Psoas muscle (tissue), 8 donors: ENCODE measurements around the gene VSIG8. TPM values are rescaled to one million over a fixed set of nuclear protein-coding genes. Genes with fewer than 3 reads are reported as not detected.

ENCODE experiments used
- ATAC-seq, 4 donors: fragments of 200-7000 bp; cut with Tn5 transposase; one replicate each; pipeline ENCODE4 v1.9.1; 2020; ENCODE audit warnings: moderate library complexity in 3 of 4, mild to moderate bottlenecking in 2 of 4
- DNase-seq, 2 donors: peaks; one replicate each; pipeline ENCODE4 v3.0.0-alpha.2; 2020
- H3K27ac ChIP-seq: fragments of 200-600 bp; one replicate; pipeline ENCODE4 v1.8.0; 2022
- H3K27me3 ChIP-seq, 3 donors: fragments of 200-600 bp in 1 of 3; one replicate each; pipeline versions ENCODE4 v1.6.1 to v1.8.0; 2013 to 2022; ENCODE audit warnings: low read length in 2 of 3, mild to moderate bottlenecking in 2 of 3, moderate library complexity in 1 of 3; ENCODE audit not compliant: insufficient read depth in 3 of 3
- H3K36me3 ChIP-seq, 2 donors: fragments of 200-600 bp in 1 of 2; one replicate each; pipeline versions ENCODE4 v1.6.1 to v1.8.0; 2013 to 2022; ENCODE audit warnings: low read depth in 1 of 2, mild to moderate bottlenecking in 1 of 2, moderate library complexity in 1 of 2; ENCODE audit not compliant: insufficient read depth in 1 of 2
- H3K4me1 ChIP-seq: fragments of 200-600 bp; one replicate; pipeline ENCODE4 v1.8.0; 2022
- H3K4me3 ChIP-seq: fragments of 200-600 bp; one replicate; pipeline ENCODE4 v1.8.0; 2022; ENCODE audit warnings: mild to moderate bottlenecking
- H3K9me3 ChIP-seq: fragments of 200-600 bp; one replicate; pipeline ENCODE4 v1.8.0; 2022
- CTCF ChIP-seq: fragments of 200-600 bp; IDR thresholded peaks from one replicate; pipeline ENCODE4 v1.8.0; 2022; ENCODE audit warnings: antibody characterized with exemption
- WGBS, 3 donors: extraction: QIAGEN DNeasy Blood & Tissue Kit; methylation state at CpG; one replicate each; pipeline versions ENCODE4 v1.1.6 to v1.1.7; 2013; 5-methylcytosine and 5-hydroxymethylcytosine counted together
- intact Hi-C, 2 donors: fragments of 100-400 bp; cut with DNase I; formaldehyde crosslinking; loops; one replicate each; pipeline versions ENCODE4 v1.11.0 to v1.14.2; 2022
- polyA plus RNA-seq, 3 donors: library from polyadenylated mRNA; stranded (reverse); fragments of 200-250 nt; gene quantifications; one replicate each; pipeline ENCODE4 v1.2.3, GENCODE V29; 2013
- total RNA-seq, 4 donors: library from RNA; stranded (reverse); fragmentation: NEBNext Ultra II Directional in 2 of 4; extraction: Animal tissue kit (Norgen Biotek cat#: 25700) in 2 of 4; gene quantifications; one replicate each; pipeline versions ENCODE4 v1.2.1 to v1.2.4, GENCODE V29; 2021 to 2023
- donor health status: healthy with polysubstance abuse.
- donor health status: DM: no; HTN: no; CAD: no; lungs with moderate emphysema.
- donor health status: Bipolar disorder and iron deficiency.
- donor health status: healthy.
- donor health status: DM: yes; HTN: yes; CAD: no.
- donor health status: DM: no; HTN: no; CAD: no.
- donor health status: DM: no; HTN: no; CAD: no.
- donor health status: DM: yes; HTN: yes; CAD: no.

The VSIG8 gene
- total and polyA plus RNA-seq, 7 donors, result not detected

GRCh38 chr1:159866066-159866465, 3.6 kb upstream of the VSIG8 start:
- intact Hi-C loops, result no loop called here
- no peak for TF ChIP-seq CTCF
- ATAC-seq (no peak), DNase-seq (no peak)
- peaks cover 0 to 7% (median 0%) of the 10 kb centered on the region in 3 donors for H3K27me3 ChIP-seq
- 64 to 79% (median 76%) methylated on average over 1 of the region's 1 CpG for WGBS, 3 donors
- no peak overlapping the region for H3K4me3 ChIP-seq
- no peaks in the 10 kb centered on the region for H3K9me3 ChIP-seq
- no peaks in the 10 kb centered on the region for H3K4me1 ChIP-seq
- H3K36me3 ChIP-seq, result no peaks in the 10 kb centered on the region
- H3K27ac ChIP-seq, result no peak overlapping the region

- ATAC-seq, result no peak
- TF ChIP-seq CTCF, result no peak
- 71 to 90% (median 80%) methylated on average over 2 of the region's 2 CpGs for WGBS, 3 donors
Observed at GRCh38 chr1:159864262-159864661, 1.8 kb upstream of the VSIG8 start.

GRCh38 chr1:159862031-159862430, 426 bp downstream of the VSIG8 start:
- H3K36me3 ChIP-seq, result no peaks in the 10 kb centered on the region
- no peaks in the 10 kb centered on the region for H3K4me1 ChIP-seq
- H3K4me3 ChIP-seq, result no peak overlapping the region
- no peaks in the 10 kb centered on the region for H3K9me3 ChIP-seq
- TF ChIP-seq CTCF, result no peak
- WGBS, 3 donors, result 73 to 85% (median 79%) methylated on average over 5 of the region's 5 CpGs
- intact Hi-C loops, result no loop called here
- no peak for DNase-seq
- no peaks in the 10 kb centered on the region for H3K27me3 ChIP-seq
- ATAC-seq, result no peak
- H3K27ac ChIP-seq, result no peak overlapping the region

More at GRCh38 chr1:159864262-159864661, 1.8 kb upstream of the VSIG8 start:
- no peak for DNase-seq
- H3K27ac ChIP-seq, result no peak overlapping the region
- H3K9me3 ChIP-seq, result no peaks in the 10 kb centered on the region
- no peaks in the 10 kb centered on the region for H3K27me3 ChIP-seq
- intact Hi-C loops, result no loop called here
- no peak overlapping the region for H3K4me3 ChIP-seq
- H3K36me3 ChIP-seq, result no peaks in the 10 kb centered on the region
- no peaks in the 10 kb centered on the region for H3K4me1 ChIP-seq

GRCh38 chr1:159861218-159861617, 1.2 kb downstream of the VSIG8 start:
- DNase-seq, result no peak
- ATAC-seq, result no peak
- no peaks in the 10 kb centered on the region for H3K4me1 ChIP-seq
- WGBS, 3 donors, result 65 to 81% (median 71%) methylated on average over 8 of the region's 8 CpGs
- no peaks in the 10 kb centered on the region for H3K27me3 ChIP-seq
- intact Hi-C loops, result no loop called here
- no peaks in the 10 kb centered on the region for H3K9me3 ChIP-seq
- no peaks in the 10 kb centered on the region for H3K36me3 ChIP-seq
- TF ChIP-seq CTCF, result no peak
- no peak overlapping the region for H3K4me3 ChIP-seq
- H3K27ac ChIP-seq, result no peak overlapping the region

- Histone ChIP-seq H3K27me3 (peaks cover 0 to 1% (median 0%) of the 10 kb centered on the region in 3 donors), H3K4me3 (no peak overlapping the region), H3K4me1 (no peaks in the 10 kb centered on the region), H3K9me3 (no peaks in the 10 kb centered on the region), H3K36me3 (no peaks in the 10 kb centered on the region), H3K27ac (no peak overlapping the region)
- no peak for TF ChIP-seq CTCF
- WGBS, 3 donors, result 53 to 65% (median 57%) methylated on average over 3 of the region's 3 CpGs
- intact Hi-C loops, result no loop called here
- no peak for DNase-seq
- ATAC-seq, result no peak
Observed at GRCh38 chr1:159860456-159860855, 2.0 kb downstream of the VSIG8 start.
